Measurements from ENCODE around the gene COL12A1. TPM values are rescaled to one million over a fixed set of nuclear protein-coding genes. Genes with fewer than 3 reads are reported as not detected.

Gene COL12A1
- total and polyA plus RNA-seq, 2 experiments from 2014 or later = 0.39 to 6.3 TPM

GRCh38 chr6:75154973-75155372 is 50.9 kb downstream of the COL12A1 start (continued):
- no peak for TF ChIP-seq REST (IDR thresholded peaks at IDR 0.05; ENCODE audit: unreplicated experiment)
- no peak for TF ChIP-seq JUNB (IDR thresholded peaks at IDR 0.05; ENCODE audit: unreplicated experiment)

GRCh38 chr6:75150685-75151412 is 55.0 kb downstream of the COL12A1 start:
- Histone ChIP-seq H3K27me3 (ENCODE audit: insufficient read depth) (no peaks in the 10 kb centered on the region), H3F3A (replicated peaks; ENCODE audit: low read depth) (no peaks in the 10 kb centered on the region), H3K4me3 (no peak overlapping the region), H2AFZ (no peak overlapping the region), H3K4me1 (ENCODE audit: insufficient read depth) (no peaks in the 10 kb centered on the region), H3K79me2 (replicated peaks; ENCODE audit: insufficient read depth) (no peaks in the 10 kb centered on the region), H4K20me1 (replicated peaks; ENCODE audit: insufficient read depth) (no peaks in the 10 kb centered on the region), H3K4me2 (no peak overlapping the region), H3K27ac (ENCODE audit: low read depth) (no peak overlapping the region), H3K9me2 (ENCODE audit: insufficient read depth) (no peaks in the 10 kb centered on the region), H3K36me3 (ENCODE audit: insufficient read depth) (no peaks in the 10 kb centered on the region)
- H3K9me3 Mint-ChIP-seq = no peaks in the 10 kb centered on the region
- ATAC-seq (no peak), DNase-seq (ENCODE audit: low spot score) (no peak)
- H3K36me3 Mint-ChIP-seq (ENCODE audit: low read depth) = no peaks in the 10 kb centered on the region
- H3K4me1 Mint-ChIP-seq = no peaks in the 10 kb centered on the region
- no peaks in the 10 kb centered on the region for H3K27me3 Mint-ChIP-seq (ENCODE audit: insufficient read depth, low read depth, poor library complexity)
- H3K4me3 Mint-ChIP-seq = no peak overlapping the region
- no peak overlapping the region for H3K27ac Mint-ChIP-seq
- TF ChIP-seq REST (IDR thresholded peaks at IDR 0.05; ENCODE audit: unreplicated experiment) = no peak
- no peak for TF ChIP-seq ZNF331 (CRISPR knock-in tag; IDR thresholded peaks at IDR 0.05; ENCODE audit: low read depth)
- TF ChIP-seq ZNF462 (CRISPR knock-in tag; IDR thresholded peaks at IDR 0.05) = no peak
- no peak for TF ChIP-seq POLR2AphosphoS5 (IDR thresholded peaks at IDR 0.05; ENCODE audit: low read depth)
- TF ChIP-seq ETS1 (IDR thresholded peaks at IDR 0.05) = no peak
- TF ChIP-seq EZH2 (IDR thresholded peaks at IDR 0.05; ENCODE audit: low read depth, unreplicated experiment) = no peak
